K562 (cell line): ENCODE data around the gene SRRM5. TPM values are rescaled to one million over a fixed set of nuclear protein-coding genes. Genes with fewer than 3 reads are reported as not detected.
A peak's percentile ranks its signal among the peaks of the same experiment; 100 is the strongest.

Experiments used
- ATAC-seq: fragments of 200-7000 bp; cut with Tn5 transposase; 3 replicates; pipeline ENCODE4 v1.9.1; 2020; ENCODE audit warnings: moderate library complexity
- BruUV-seq: library from RNA; stranded (reverse); fragments of 400-500 nt; replicated peaks from 2 replicates; lab custom pipeline; 2021; lab: Mats Ljungman, UMichigan
- CTCF ChIA-PET: fragments of 300-600 bp; formaldehyde crosslinking; extraction: SDS; loops from one replicate; lab custom pipeline; 2021; ENCODE audit warnings: low intra/inter-chr PET ratio; lab: Yijun Ruan, JAX
- POLR2A ChIA-PET: fragments of 300-600, 350-650 bp; sonication (Branson Sonifier 250); formaldehyde crosslinking; extraction: SDS; loops from one replicate; lab custom pipeline; 2021; ENCODE audit warnings: antibody characterized with exemption, inconsistent platforms; lab: Yijun Ruan, JAX
- DNase-seq, 4 experiments: peaks; one replicate each; pipeline versions ENCODE4 v3.0.0 to v3.0.0-alpha.2; 2011 to 2018; ENCODE audit warnings: low spot score in 3 of 4, mixed read lengths in 3 of 4; ENCODE audit errors: extremely low read depth in 1 of 4
- FAIRE-seq: peaks from 2 replicates; lab custom pipeline; 2011; peaks lifted over from hg19 to GRCh38; lab: Jason Lieb, UNC
- H2AFZ ChIP-seq: 2 replicates; pipeline ENCODE4 v1.6.0; 2011; ENCODE audit warnings: low read depth, low read length, control low read depth, inconsistent platforms
- H3K27ac ChIP-seq: fragments of 200-600 bp; 3 replicates; pipeline ENCODE4 v1.8.0; 2011; ENCODE audit warnings: low read depth, mild to moderate bottlenecking, control low read depth, inconsistent platforms, low read length, moderate library complexity, mixed read lengths; ENCODE audit errors: extremely low read depth
- H3K27me3 ChIP-seq, 2 experiments: fragments of 300-600 bp in 1 of 2; 2 replicates in 1 of 2; 3 replicates in 1 of 2; pipeline versions ENCODE4 v1.6.0 to v1.8.0; 2011; ENCODE audit warnings: inconsistent platforms in 2 of 2, low read length in 2 of 2, mild to moderate bottlenecking in 1 of 2, mixed read lengths in 1 of 2, moderate library complexity in 1 of 2; ENCODE audit not compliant: control insufficient read depth in 2 of 2, insufficient read depth in 2 of 2
- H3K36me3 ChIP-seq: fragments of 300-600 bp; 3 replicates; pipeline ENCODE4 v1.8.0; 2011; ENCODE audit warnings: mild to moderate bottlenecking, low read length, inconsistent platforms; ENCODE audit not compliant: control insufficient read depth, insufficient read depth
- H3K4me1 ChIP-seq, 2 experiments: fragments of 200-600 bp in 1 of 2; replicated peaks in 1 of 2; 2 replicates in 1 of 2; 3 replicates in 1 of 2; pipeline versions ENCODE4 v1.5.1 to v1.8.0; 2011; ENCODE audit warnings: inconsistent platforms in 2 of 2, low read length in 2 of 2, mild to moderate bottlenecking in 1 of 2, mixed read lengths in 1 of 2, moderate library complexity in 1 of 2; ENCODE audit not compliant: control insufficient read depth in 2 of 2, insufficient read depth in 2 of 2
- H3K4me2 ChIP-seq: 2 replicates; pipeline ENCODE4 v1.6.1; 2011; ENCODE audit warnings: low read length, control low read depth, inconsistent platforms, mixed read lengths; ENCODE audit not compliant: insufficient read depth
- H3K4me3 ChIP-seq: fragments of 200-600 bp; sonication (generic), shearing (Covaris generic); 2 replicates; pipeline ENCODE4 v1.5.1; 2016; ENCODE audit warnings: control low read depth, inconsistent platforms
- H3K79me2 ChIP-seq: fragments of 200-600 bp; 3 replicates; pipeline ENCODE4 v1.8.0; 2011; ENCODE audit warnings: low read length, inconsistent platforms; ENCODE audit not compliant: control insufficient read depth, insufficient read depth
- H3K9ac ChIP-seq, 2 experiments: 2 replicates each; pipeline versions ENCODE4 v1.6.0 to v1.6.1; 2011; ENCODE audit warnings: low read depth in 2 of 2, low read length in 2 of 2, control low read depth in 1 of 2, inconsistent platforms in 1 of 2, mild to moderate bottlenecking in 1 of 2, mixed read lengths in 1 of 2; ENCODE audit not compliant: insufficient read depth in 1 of 2
- H3K9me1 ChIP-seq: one replicate; pipeline ENCODE4 v1.6.0; 2011; ENCODE audit warnings: inconsistent platforms, mild to moderate bottlenecking, low read length, moderate library complexity; ENCODE audit not compliant: control insufficient read depth, insufficient read depth
- H3K9me3 ChIP-seq: replicated peaks from 2 replicates; pipeline ENCODE4 v1.5.1; 2011; ENCODE audit warnings: low read depth, low read length, inconsistent platforms; ENCODE audit not compliant: control insufficient read depth, insufficient read depth
- H4K20me1 ChIP-seq: replicated peaks from 2 replicates; pipeline ENCODE4 v1.6.1; 2011; ENCODE audit warnings: low read length, inconsistent platforms, mixed read lengths; ENCODE audit not compliant: control insufficient read depth, insufficient read depth
- MAFG ChIP-seq: fragments of 450-650 bp; conservative IDR thresholded peaks from 2 replicates; pipeline ENCODE4 v1.6.1; 2016; ENCODE audit warnings: missing genetic modification characterization, missing compliant biosample characterization
- MTF1 ChIP-seq: fragments of 250-450 bp; sonication (Bioruptor Pico); IDR thresholded peaks from 2 replicates; pipeline ENCODE4 v1.9.0; 2021; ENCODE audit warnings: moderate library complexity, mild to moderate bottlenecking, inconsistent platforms, borderline replicate concordance
- NR2C1 ChIP-seq, 2 experiments: fragments of 450-650 bp; IDR thresholded peaks; 2 replicates each; pipeline ENCODE4 v1.6.1; 2017; ENCODE audit warnings: mild to moderate bottlenecking in 2 of 2, antibody characterized with exemption in 1 of 2, inconsistent platforms in 1 of 2, missing compliant biosample characterization in 1 of 2, missing genetic modification characterization in 1 of 2
- NR2C2 ChIP-seq, 2 experiments: fragments of 200-800 bp in 1 of 2; sonication (Bioruptor generic) in 1 of 2; sonication (generic) in 1 of 2; formaldehyde crosslinking in 1 of 2; IDR thresholded peaks; 2 replicates each; pipeline versions ENCODE4 v1.6.1 to v1.8.0; 2016 to 2022; ENCODE audit warnings: mild to moderate bottlenecking in 1 of 2, missing compliant biosample characterization in 1 of 2, missing genetic modification characterization in 1 of 2, missing genetic modification reagents in 1 of 2
- WGBS: fragments of 100-300 bp; shearing (Covaris generic); methylation state at CpG from one replicate; pipeline ENCODE4 v1.1.6; 2016; ENCODE audit warnings: low coverage, mixed read lengths; ENCODE audit not compliant: insufficient coverage; ENCODE audit errors: missing lambda C conversion rate; 5-methylcytosine and 5-hydroxymethylcytosine counted together
- in situ Hi-C: fragments of 300-500 bp; cut with MboI; formaldehyde crosslinking; loops from 4 replicates; pipeline ENCODE4 v1.15.0; 2018; ENCODE audit warnings: inconsistent platforms, mixed read lengths
- intact Hi-C: fragments of 100-400 bp; cut with micrococcal nuclease; formaldehyde crosslinking; loops from 2 replicates; pipeline ENCODE4 v1.14.2; 2022
- polyA plus RNA-seq, 8 experiments: library from polyadenylated mRNA; depleted of rRNA in 4 of 8; stranded (reverse) in 5 of 8; unstranded in 3 of 8; fragments of >200 nt; fragmentation: Nextera tagmentation in 2 of 8; fragmentation: Illumina TruSeq in 1 of 8; extraction: Ambion mirVana in 2 of 8; extraction: Trizol in 1 of 8; gene quantifications; 2 replicates each; pipeline versions ENCODE4 v1.2.1 to v1.2.3, GENCODE V29; 2011 to 2014; ENCODE audit warnings: inconsistent platforms in 1 of 8, missing spikeins in 1 of 8
- total RNA-seq, 7 experiments: library from RNA; depleted of rRNA in 6 of 7; stranded (reverse); fragments of >200 nt in 6 of 7; fragmentation: Illumina TruSeq in 2 of 7; extraction: Trizol in 2 of 7; gene quantifications; 2 replicates each; pipeline versions ENCODE4 v1.2.1 to v1.2.3, GENCODE V29; 2011 to 2021; ENCODE audit warnings: low replicate concordance in 1 of 7

Gene SRRM5
- total and polyA plus RNA-seq, 9 of the 15 experiments (the other 6 are each of a cell fraction or from before 2014, with no cell fraction given): 0.09 to 0.45 (median 0.18) TPM; not detected in 2

- peaks cover 28 to 45% of the 10 kb centered on the region in 2 experiments; a peak in 4 of 5 replicates for H3K4me1 ChIP-seq
- H3K27ac ChIP-seq: no peak overlapping the region
- in situ Hi-C loops: no loop called here
- no peaks in the 10 kb centered on the region for H3K79me2 ChIP-seq
- TF ChIP-seq NR2C2 (CRISPR knock-in tag; IDR thresholded peaks at IDR 0.05): no peak
- 0 out of 2 replicates have a peak, but pooled peaks have one; percentile 22 for TF ChIP-seq NR2C2 (tag; IDR thresholded peaks at IDR 0.05)
- TF ChIP-seq MAFG (tag): no peak
- no peak for TF ChIP-seq MTF1
- TF ChIP-seq NR2C1 (IDR thresholded peaks at IDR 0.05): peak; percentile 67
- peak; percentile 51 for TF ChIP-seq NR2C1 (tag; IDR thresholded peaks at IDR 0.05)
- TF ChIP-seq, all 486 proteins: peak for 2
- BruUV-seq: no TSS peak
- ATAC-seq: no peak
- no peaks in the 10 kb centered on the region for H3K36me3 ChIP-seq
- no peaks in the 10 kb centered on the region for H3K9me3 ChIP-seq
- CTCF ChIA-PET: no interaction called here
- no peak for FAIRE-seq
- no peak for DNase-seq
- intact Hi-C loops: loop anchor here (10.0 kb wide), 2 partner anchors 72 to 182 kb away; no protein-coding TSS in a partner anchor
- WGBS: 59% methylated on average over 12 of the region's 17 CpGs
- no peak overlapping the region; a peak in 1 of 4 replicates for H3K9ac ChIP-seq
- 0 out of 2 replicates have a peak overlapping the region, but pooled peaks have one; percentile 28 for H2AFZ ChIP-seq
- H3K9me1 ChIP-seq: peaks cover 2% of the 10 kb centered on the region
- no peak overlapping the region for H3K4me3 ChIP-seq
- H3K4me2 ChIP-seq: no peak overlapping the region
- H4K20me1 ChIP-seq: no peaks in the 10 kb centered on the region
- no peaks in the 10 kb centered on the region for H3K27me3 ChIP-seq
- POLR2A ChIA-PET: interaction anchor here (0.6 to 1.2 kb wide), 2 partner anchors 93 to 1369 kb away, joined by 3 to 4 read pairs; no protein-coding TSS in a partner anchor
Observed at GRCh38 chr19:43626838-43627237, 14.9 kb downstream of the SRRM5 start.
